Stimulated activated CD8-positive, alpha-beta memory T cell treated with anti-CD3 and anti-CD28 coated beads, Interleukin-7, amount 100 ng/mL, for 1 hour (primary cell): ENCODE data around the gene OR1K1.
"Not testable (repeated sequence)": the region's sequence is repeated elsewhere in the genome, so short reads cannot be mapped to it uniquely, and the experiment has no call there.

Experiments
- DNase-seq, 2 donors: peaks; one replicate each; pipeline ENCODE4 v3.0.0-alpha.2; 2020; ENCODE audit warnings: low read depth in 2 of 2

OR1K1 gene

GRCh38 chr9:122800066-122801060 is at the start of gene OR1K1:
TSS of gene OR1K1 (plus strand) at chr9:122800123. CDS start at chr9:122800123, 0 bp downstream.
- no peak for DNase-seq

- DNase-seq, result no peak
These were observed 45.1 kb upstream of the OR1K1 start for GRCh38 chr9:122754825-122755224.

GRCh38 chr9:122767817-122768216 is 32.1 kb upstream of the OR1K1 start:
- no peak for DNase-seq

GRCh38 chr9:122777052-122777451 is 22.9 kb upstream of the OR1K1 start:
- DNase-seq, result no peak

GRCh38 chr9:122777935-122778627 is 21.8 kb upstream of the OR1K1 start:
- DNase-seq, result no peak

- no peak for DNase-seq
These were observed 20.7 kb upstream of the OR1K1 start for GRCh38 chr9:122779181-122779580.

- no peak for DNase-seq
These were observed 19.9 kb upstream of the OR1K1 start for GRCh38 chr9:122780026-122780425.

GRCh38 chr9:122781671-122782070 is 18.3 kb upstream of the OR1K1 start:
- DNase-seq, result no peak

GRCh38 chr9:122785269-122785668 is 14.7 kb upstream of the OR1K1 start:
- no peak for DNase-seq

- no peak for DNase-seq
These were observed 13.6 kb upstream of the OR1K1 start for GRCh38 chr9:122786338-122786737.

- DNase-seq, result no peak
These were observed 11.1 kb upstream of the OR1K1 start, which contains the start of gene OR5C1 for GRCh38 chr9:122788831-122789230. TSS of gene OR5C1 (plus strand) at chr9:122788933. CDS start at chr9:122788933, 0 bp downstream.

- DNase-seq, result no peak
These were observed 10.5 kb upstream of the OR1K1 start for GRCh38 chr9:122789256-122790046.

GRCh38 chr9:122791872-122792669 is 7.9 kb upstream of the OR1K1 start:
- DNase-seq, result no peak

GRCh38 chr9:122797316-122798063 is 2.4 kb upstream of the OR1K1 start:
- no peak for DNase-seq

- no peak for DNase-seq
These were observed 6.7 kb downstream of the OR1K1 start for GRCh38 chr9:122806661-122807060.

GRCh38 chr9:122807271-122807900 is 7.5 kb downstream of the OR1K1 start:
- DNase-seq, result no peak

- DNase-seq, result no peak
These were observed 8.2 kb downstream of the OR1K1 start for GRCh38 chr9:122808141-122808540.

GRCh38 chr9:122809261-122809660 is 9.3 kb downstream of the OR1K1 start:
- not testable (repeated sequence) for DNase-seq

GRCh38 chr9:122810306-122810946 is 10.5 kb downstream of the OR1K1 start:
- DNase-seq, result peak; percentile 57
